HepG2 (cell line): ENCODE results near the gene DENND4C. TPM values are rescaled to one million over a fixed set of nuclear protein-coding genes. Genes with fewer than 3 reads are reported as not detected.

Experiments
- BCL6 ChIP-seq: IDR thresholded peaks from 2 replicates; pipeline ENCODE4 v1.6.1; 2016; ENCODE audit warnings: missing genetic modification reagents, missing compliant biosample characterization
- HNF4G ChIP-seq, 2 experiments: sonication (generic) in 1 of 2; formaldehyde crosslinking in 1 of 2; IDR thresholded peaks; 2 replicates each; pipeline versions ENCODE4 v1.4.0 to v1.6.1; 2011 to 2020; ENCODE audit warnings: borderline replicate concordance in 2 of 2, low read depth in 2 of 2, mild to moderate bottlenecking in 2 of 2, low read length in 1 of 2, missing genetic modification reagents in 1 of 2, moderate library complexity in 1 of 2
- KAT8 ChIP-seq: IDR thresholded peaks from 2 replicates; pipeline ENCODE4 v1.6.1; 2016; ENCODE audit warnings: missing genetic modification reagents, missing compliant biosample characterization
- MTERF4 ChIP-seq: sonication (generic); formaldehyde crosslinking; IDR thresholded peaks from 2 replicates; pipeline ENCODE4 v1.8.0; 2023; ENCODE audit warnings: mild to moderate bottlenecking, missing genetic modification reagents
- MZF1 ChIP-seq: sonication (generic); formaldehyde crosslinking; IDR thresholded peaks from 2 replicates; pipeline ENCODE4 v1.8.1; 2023; ENCODE audit warnings: mild to moderate bottlenecking, missing genetic modification reagents, borderline replicate concordance
- NFYB ChIP-seq: sonication (generic); formaldehyde crosslinking; IDR thresholded peaks from 2 replicates; pipeline ENCODE4 v1.4.0; 2020; ENCODE audit warnings: missing genetic modification reagents
- NR1H2 ChIP-seq: sonication (generic); formaldehyde crosslinking; IDR thresholded peaks from 2 replicates; pipeline ENCODE4 v1.8.1; 2022; ENCODE audit warnings: low read depth, missing genetic modification reagents, borderline replicate concordance
- PAWR ChIP-seq: sonication (generic); formaldehyde crosslinking; IDR thresholded peaks from 2 replicates; pipeline ENCODE4 v1.4.0; 2020; ENCODE audit warnings: missing genetic modification reagents, mild to moderate bottlenecking, borderline replicate concordance
- PBX3 ChIP-seq: sonication (generic); formaldehyde crosslinking; IDR thresholded peaks from 2 replicates; pipeline ENCODE4 v1.8.1; 2023; ENCODE audit warnings: missing genetic modification reagents, inconsistent platforms, borderline replicate concordance
- PHB2 ChIP-seq: fragments of 450-650 bp; IDR thresholded peaks from 2 replicates; pipeline ENCODE4 v1.6.1; 2018; ENCODE audit not compliant: partially characterized antibody
- SOX13 ChIP-seq, 3 experiments: fragments of 450-650 bp in 1 of 3; sonication (generic) in 1 of 3; formaldehyde crosslinking in 1 of 3; IDR thresholded peaks in 2 of 3; conservative IDR thresholded peaks in 1 of 3; 2 replicates each; pipeline versions ENCODE4 v1.5.0 to v1.6.1; 2016 to 2020; ENCODE audit warnings: antibody characterized with exemption in 1 of 3, mild to moderate bottlenecking in 1 of 3, missing compliant biosample characterization in 1 of 3, missing genetic modification reagents in 1 of 3, moderate library complexity in 1 of 3
- SRSF9 ChIP-seq: fragments of 200-400 bp; formaldehyde crosslinking; IDR thresholded peaks from 2 replicates; pipeline ENCODE4 v1.6.1; 2018; ENCODE audit warnings: borderline replicate concordance, mild to moderate bottlenecking, low read depth, low read length; ENCODE audit not compliant: insufficient read depth, poor library complexity, severe bottlenecking
- TAF15 ChIP-seq: fragments of 200-400 bp; formaldehyde crosslinking; IDR thresholded peaks from one replicate; pipeline ENCODE4 v1.6.1; 2018; ENCODE audit warnings: mild to moderate bottlenecking, low read depth, low read length; ENCODE audit not compliant: poor library complexity, severe bottlenecking
- TBL1XR1 ChIP-seq: fragments of 150-350 bp; IDR thresholded peaks from 2 replicates; pipeline ENCODE4 v1.6.1; 2014; ENCODE audit warnings: borderline replicate concordance, low read length; ENCODE audit not compliant: partially characterized antibody
- ZBTB33 ChIP-seq: sonication (generic); formaldehyde crosslinking; IDR thresholded peaks from 2 replicates; pipeline ENCODE4 v1.4.0; 2020; ENCODE audit warnings: missing genetic modification reagents
- ZNF253 ChIP-seq: sonication (generic); formaldehyde crosslinking; IDR thresholded peaks from 2 replicates; pipeline ENCODE4 v1.8.0; 2022; ENCODE audit warnings: mild to moderate bottlenecking, missing genetic modification reagents, borderline replicate concordance
- ZNF326 ChIP-seq: sonication (generic); formaldehyde crosslinking; IDR thresholded peaks from 2 replicates; pipeline ENCODE4 v1.4.0; 2020; ENCODE audit warnings: missing genetic modification reagents, borderline replicate concordance
- ZNF367 ChIP-seq: sonication (generic); formaldehyde crosslinking; IDR thresholded peaks from 2 replicates; pipeline ENCODE4 v1.4.0; 2020; ENCODE audit warnings: missing genetic modification reagents, borderline replicate concordance
- ZNF547 ChIP-seq: sonication (generic); formaldehyde crosslinking; IDR thresholded peaks from 2 replicates; pipeline ENCODE4 v1.5.1; 2020; ENCODE audit warnings: mild to moderate bottlenecking, missing genetic modification reagents
- ZNF678 ChIP-seq: sonication (generic); formaldehyde crosslinking; IDR thresholded peaks from 2 replicates; pipeline ENCODE4 v1.4.0; 2020; ENCODE audit warnings: mild to moderate bottlenecking, missing genetic modification reagents
- ZNF703 ChIP-seq: sonication (generic); formaldehyde crosslinking; IDR thresholded peaks from 2 replicates; pipeline ENCODE4 v1.5.1; 2020; ENCODE audit warnings: missing genetic modification reagents, mild to moderate bottlenecking, moderate library complexity, borderline replicate concordance
- ZNF709 ChIP-seq: sonication (generic); formaldehyde crosslinking; IDR thresholded peaks from 2 replicates; pipeline ENCODE4 v1.5.0; 2020; ENCODE audit warnings: mild to moderate bottlenecking, missing genetic modification reagents
- ZNF724P ChIP-seq: sonication (generic); formaldehyde crosslinking; IDR thresholded peaks from 2 replicates; pipeline ENCODE4 v1.8.0; 2022; ENCODE audit warnings: missing genetic modification reagents, borderline replicate concordance
- ZNF766 ChIP-seq: sonication (generic); formaldehyde crosslinking; IDR thresholded peaks from 2 replicates; pipeline ENCODE4 v1.5.0; 2020; ENCODE audit warnings: missing genetic modification reagents, borderline replicate concordance
- ZNF841 ChIP-seq: sonication (generic); formaldehyde crosslinking; IDR thresholded peaks from 2 replicates; pipeline ENCODE4 v1.8.1; 2023; ENCODE audit warnings: missing genetic modification reagents, borderline replicate concordance
- polyA plus RNA-seq, 8 experiments: library from polyadenylated mRNA; depleted of rRNA in 3 of 8; stranded (reverse) in 7 of 8; unstranded in 1 of 8; fragments of >200 nt; fragmentation: Illumina TruSeq in 4 of 8; extraction: Trizol in 4 of 8; gene quantifications; 2 replicates each; pipeline versions ENCODE4 v1.2.1 to v1.2.3, GENCODE V29; 2011 to 2016; ENCODE audit warnings: low read depth in 4 of 8, missing spikeins in 1 of 8, mixed read lengths in 1 of 8; ENCODE audit not compliant: insufficient read depth in 1 of 8
- total RNA-seq, 5 experiments: library from RNA; depleted of rRNA; stranded (reverse); fragments of >200 nt; fragmentation: Illumina TruSeq; extraction: Trizol; gene quantifications; 2 replicates each; pipeline ENCODE4 v1.2.3, GENCODE V29; 2016; ENCODE audit warnings: low read depth in 1 of 5

Gene DENND4C
- total and polyA plus RNA-seq, 2 of the 13 experiments (the other 11 are each of a cell fraction or from before 2014, with no cell fraction given) = 19.1 to 27.2 TPM

GRCh38 chr9:19408693-19409400 lies 178.4 kb downstream of the DENND4C start, which contains the start of gene ACER2 (continued):
- TF ChIP-seq MTERF4 (0 out of 2 replicates have a peak, but pooled peaks have one; percentile 35), PHB2 (no peak), NFYB (CRISPR knock-in tag) (no peak), ZNF703 (CRISPR knock-in tag) (no peak), ZNF766 (0 out of 2 replicates have a peak, but pooled peaks have one; percentile 53), ZNF547 (CRISPR knock-in tag) (no peak; the same call in 1 of the 2 replicates), PAWR (CRISPR knock-in tag) (no peak), ZNF678 (CRISPR knock-in tag) (no peak; the same call in 1 of the 2 replicates), ZNF326 (no peak), ZNF709 (CRISPR knock-in tag) (no peak; the same call in 1 of the 2 replicates), ZNF841 (CRISPR knock-in tag) (no peak), TBL1XR1 (no peak), SOX13 (IDR thresholded peaks at IDR 0.05) (no peak), SOX13 (CRISPR knock-in tag; conservative IDR thresholded peaks at IDR 0.05 in 1 of 2, IDR thresholded peaks at IDR 0.05 in 1 of 2) (no peak), PBX3 (CRISPR knock-in tag) (0 out of 2 replicates have a peak, but pooled peaks have one; percentile 65), NR1H2 (CRISPR knock-in tag) (no peak), KAT8 (CRISPR knock-in tag) (peak; percentile 61), ZNF253 (CRISPR knock-in tag) (no peak), HNF4G (IDR thresholded peaks at IDR 0.05; ENCODE audit: borderline replicate concordance, low read depth, low read length) (no peak), HNF4G (CRISPR knock-in tag; IDR thresholded peaks at IDR 0.05; ENCODE audit: borderline replicate concordance, low read depth) (no peak), TAF15 (peak; percentile 55), MZF1 (CRISPR knock-in tag) (no peak), ZBTB33 (CRISPR knock-in tag) (no peak), ZNF724P (CRISPR knock-in tag) (no peak), SRSF9 (no peak), BCL6 (CRISPR knock-in tag) (peak; percentile 15; the same call in 1 of the 2 replicates), ZNF367 (CRISPR knock-in tag) (no peak)
